HG02973 (cell line): Measurements from ENCODE around the gene CDC25C.
"Not testable (repeated sequence)": the region's sequence is repeated elsewhere in the genome, so short reads cannot be mapped to it uniquely, and the experiment has no call there.

Source experiments
- ATAC-seq: cut with Tn5 transposase; IDR thresholded peaks from one replicate; pipeline ENCODE4 v1.9.1; 2021; ENCODE audit warnings: moderate library complexity; ENCODE audit not compliant: unreplicated experiment

The CDC25C gene

DNA sequence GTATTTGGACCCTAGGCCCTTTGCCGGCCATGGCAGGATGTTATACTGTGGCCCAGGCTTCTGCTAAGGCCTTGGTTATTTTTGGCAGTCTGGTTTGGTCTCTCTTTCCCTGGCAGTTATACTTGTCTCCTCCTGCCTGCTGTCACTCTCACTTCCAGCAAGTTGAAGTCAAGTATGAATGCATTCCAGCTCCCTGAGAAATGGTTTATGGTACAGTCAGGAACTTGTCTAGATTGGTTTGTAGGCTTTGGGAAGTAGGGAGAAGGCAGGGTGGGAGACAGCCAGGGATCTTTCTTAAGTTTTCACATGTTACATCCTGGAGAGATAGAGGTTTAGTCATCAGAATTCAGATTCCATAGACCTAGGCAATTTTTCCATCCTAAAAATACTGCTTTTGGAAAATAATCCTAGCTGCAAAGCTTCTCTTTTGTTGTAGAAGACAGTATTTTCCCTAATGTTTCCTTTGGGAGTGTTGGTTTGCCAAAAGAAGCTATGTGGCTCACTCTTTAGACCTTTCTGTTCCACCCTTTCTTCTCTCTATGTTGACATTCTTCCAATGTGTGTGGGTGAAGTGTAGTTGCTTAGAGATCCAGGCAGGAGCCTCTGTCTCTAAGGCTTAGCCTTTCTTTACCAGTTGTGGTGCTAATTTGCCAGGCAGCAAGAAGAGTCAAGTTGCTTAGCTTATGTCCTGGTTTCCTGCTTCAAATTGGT is 18.4 kb upstream of the CDC25C start:
- no peak for ATAC-seq

DNA sequence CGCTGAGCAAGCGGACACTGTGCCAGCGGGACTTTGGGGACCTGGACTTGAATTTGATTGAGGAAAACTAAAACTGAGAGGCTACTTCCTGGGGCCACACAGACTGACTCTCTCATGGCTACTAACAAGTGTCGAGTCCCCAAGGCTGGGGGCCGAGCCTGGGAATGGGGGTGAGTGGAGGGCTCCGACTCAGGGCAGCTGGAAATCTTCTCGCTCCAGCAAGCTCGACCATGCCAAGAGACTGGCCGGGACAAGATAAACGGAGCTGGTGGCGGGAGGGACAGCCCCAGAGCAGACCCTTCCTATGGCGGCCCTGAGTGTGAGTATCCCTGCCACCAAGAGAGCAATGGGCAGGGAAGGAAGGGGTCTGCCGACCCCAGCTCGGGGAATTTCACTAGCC is 15.3 kb upstream of the CDC25C start:
- no peak for ATAC-seq

- ATAC-seq: no peak
These were observed 13.5 kb upstream of the CDC25C start for GRCh38 chr5:138344887-138345622.

- ATAC-seq: no peak
These were observed 8.4 kb upstream of the CDC25C start for GRCh38 chr5:138340008-138340407.

GRCh38 chr5:138339464-138339863 is 7.9 kb upstream of the CDC25C start:
- ATAC-seq: no peak

DNA sequence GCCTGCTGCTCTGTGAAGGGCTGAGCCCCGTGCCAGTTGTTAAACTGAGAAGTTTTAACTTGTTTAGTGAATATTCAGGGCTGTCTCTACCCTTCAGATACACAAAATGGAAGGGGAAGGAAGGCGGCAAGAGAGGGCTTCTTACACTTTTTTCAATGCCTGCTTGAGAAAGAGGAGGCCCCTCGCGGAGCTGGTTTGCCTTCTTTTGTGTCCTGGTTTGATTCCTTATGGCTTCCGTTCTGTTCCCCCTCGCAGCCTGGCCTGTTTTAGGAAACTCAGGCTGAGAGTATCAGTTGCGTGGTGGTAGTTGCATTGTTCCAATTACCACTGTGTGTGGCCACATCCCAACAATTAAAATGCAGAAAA is 7.5 kb upstream of the CDC25C start:
- no peak for ATAC-seq

GRCh38 chr5:138338411-138339090 is 6.9 kb upstream of the CDC25C start:
- peak; percentile 7 for ATAC-seq

DNA sequence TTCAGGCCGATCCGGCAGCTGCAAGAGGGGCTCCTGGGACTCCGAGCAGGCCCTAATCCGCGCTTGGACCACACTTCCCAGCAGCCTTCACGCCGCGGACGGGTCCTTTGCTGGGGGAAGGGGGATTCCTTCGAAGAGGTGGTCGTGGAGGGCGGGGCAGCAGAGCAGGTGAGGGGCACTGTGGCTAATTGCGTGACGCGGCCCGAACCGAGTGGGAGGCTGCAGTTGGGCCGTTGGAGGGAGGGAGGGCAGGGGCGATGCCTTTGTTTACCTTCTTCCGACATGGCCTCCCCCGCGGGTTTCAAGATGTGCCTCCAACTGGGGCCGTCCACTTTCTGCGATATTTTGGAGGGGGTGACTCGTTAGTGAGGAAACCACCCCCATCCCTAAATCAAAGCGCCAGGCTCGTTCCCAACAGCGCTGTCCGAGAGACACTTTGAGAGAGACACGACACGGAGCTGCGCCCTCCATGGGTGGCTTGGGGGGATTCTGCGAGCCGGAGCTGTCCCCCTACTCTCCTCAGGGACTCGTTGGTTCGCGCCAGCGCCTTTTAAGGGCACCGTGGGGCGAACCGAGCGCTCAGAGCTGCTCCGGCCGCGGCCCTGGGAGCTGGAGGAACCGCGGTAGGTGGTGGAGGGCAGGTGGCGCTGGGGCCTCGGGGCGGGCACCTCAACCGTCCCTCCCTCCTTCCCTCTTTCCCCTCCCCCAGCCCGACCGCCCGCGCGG is 6.2 kb upstream of the CDC25C start, which contains the start of gene FAM53C:
Gene FAM53C, plus strand, starts transcription at position 582 of the 726 bp plus-strand sequence. CDS start 3,070 bp downstream, outside the sequence.
- ATAC-seq: peak; percentile 76

GRCh38 chr5:138336952-138337684 is 5.5 kb upstream of the CDC25C start:
- ATAC-seq: peak; percentile 20

DNA sequence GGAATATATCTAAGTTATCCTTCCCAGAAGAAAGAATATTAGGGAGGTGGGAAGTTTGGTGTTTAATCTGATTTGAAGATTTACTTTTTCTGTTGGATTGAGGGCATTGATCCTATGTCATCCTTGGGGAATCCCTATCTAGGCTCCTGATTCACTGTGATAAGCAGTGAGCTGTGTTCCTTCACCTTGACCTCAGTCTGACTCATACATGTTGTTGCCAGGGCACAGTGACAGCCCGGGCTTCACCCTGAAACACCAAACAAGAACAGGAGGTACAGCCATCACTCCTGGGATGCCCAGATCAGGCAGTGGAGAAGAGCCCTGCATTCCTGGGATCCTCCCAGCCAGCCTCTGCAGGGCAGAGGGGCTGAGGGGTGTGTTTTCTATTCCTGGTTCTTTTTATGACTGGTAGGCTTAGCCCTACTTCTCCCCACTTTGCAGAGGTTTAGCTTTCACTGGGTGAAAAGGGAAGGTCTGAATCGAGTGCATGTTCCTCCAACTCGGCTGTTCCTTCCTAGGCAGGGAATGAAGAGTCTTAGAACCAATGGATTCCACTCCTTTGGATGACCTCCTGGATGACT is 3.4 kb upstream of the CDC25C start:
- no peak for ATAC-seq

- ATAC-seq: no peak
These were observed 673 bp downstream of the CDC25C start for GRCh38 chr5:138330813-138331448.

GRCh38 chr5:138318211-138318610 is 13.4 kb downstream of the CDC25C start:
- ATAC-seq: not testable (repeated sequence)

DNA sequence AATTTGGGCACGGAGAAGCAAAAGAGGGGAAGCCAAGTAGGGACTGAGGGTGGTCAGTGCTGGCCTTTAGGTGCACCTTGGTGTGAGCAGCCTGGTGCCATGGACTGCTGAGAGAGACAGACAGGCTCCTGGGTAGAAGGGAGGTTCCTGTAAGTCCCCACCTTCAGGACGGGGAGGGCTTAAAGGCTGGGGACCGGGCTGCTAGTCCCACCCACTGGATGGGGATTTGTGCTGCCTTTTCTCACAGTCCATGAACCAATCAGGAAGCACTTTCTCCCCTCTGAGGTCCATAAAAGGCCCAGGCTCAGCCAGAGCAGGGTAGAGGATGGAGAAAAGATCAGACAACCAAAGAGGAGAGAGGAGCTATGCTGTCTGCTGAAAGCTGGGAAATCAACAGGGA is 15.2 kb downstream of the CDC25C start:
- ATAC-seq: no peak

DNA sequence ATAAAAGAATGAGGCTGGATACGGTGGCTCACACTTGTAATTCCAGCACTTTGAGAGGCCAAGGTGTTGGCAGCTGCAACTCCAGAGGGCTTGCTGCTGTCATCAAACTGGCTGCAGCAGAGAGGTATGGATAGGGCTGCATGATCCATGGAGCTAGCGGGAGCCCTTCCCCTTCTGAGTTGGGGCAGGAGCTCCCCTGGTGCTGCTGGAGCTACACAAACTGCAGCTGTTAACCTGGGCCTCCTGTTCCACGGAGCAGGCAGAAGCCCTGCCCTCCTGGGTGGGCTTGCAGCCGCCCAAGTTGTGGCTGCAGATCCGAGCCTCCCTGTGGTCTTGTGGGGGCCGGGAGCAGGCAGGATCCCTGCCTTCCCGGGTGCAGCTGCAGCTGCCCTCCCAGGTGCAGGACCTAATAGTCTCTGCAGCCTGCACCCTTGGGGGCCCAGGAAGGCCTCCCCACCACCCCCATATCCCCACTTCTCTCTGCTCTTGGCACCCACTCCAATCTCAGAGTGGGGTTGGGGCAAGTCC is 15.8 kb downstream of the CDC25C start:
- no peak for ATAC-seq

- no peak for ATAC-seq
These were observed 25.8 kb downstream of the CDC25C start for GRCh38 chr5:138305797-138306196.

GRCh38 chr5:138303372-138303771 is 28.2 kb downstream of the CDC25C start:
- no peak for ATAC-seq

GRCh38 chr5:138289296-138289695 is 42.3 kb downstream of the CDC25C start:
- no peak for ATAC-seq

DNA sequence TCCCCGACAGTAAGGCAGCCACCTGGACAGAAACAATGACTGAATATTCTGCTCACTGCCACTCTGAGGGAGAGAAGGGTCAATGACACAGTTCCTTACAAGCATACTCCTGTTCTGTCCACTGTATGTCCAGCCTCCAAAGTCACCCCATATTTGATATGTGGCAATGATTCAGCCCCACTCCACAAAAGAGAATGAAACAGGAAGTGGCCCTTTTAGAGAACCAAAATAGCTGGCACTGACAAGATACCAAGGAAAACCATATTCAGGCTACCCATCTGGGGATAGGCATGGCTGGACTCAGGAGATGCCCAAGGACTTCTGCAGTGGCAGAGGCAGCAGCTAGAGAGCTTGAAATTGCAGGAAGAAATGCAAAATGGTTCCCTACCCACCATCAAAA is 44.4 kb downstream of the CDC25C start:
- no peak for ATAC-seq

GRCh38 chr5:138282920-138283742 is 48.5 kb downstream of the CDC25C start:
- no peak for ATAC-seq
